Heart right ventricle (tissue), 16 donors: ENCODE results near the gene BCO2. TPM values are rescaled to one million over a fixed set of nuclear protein-coding genes. Genes with fewer than 3 reads are reported as not detected.
"Not testable (repeated sequence)": the region's sequence is repeated elsewhere in the genome, so short reads cannot be mapped to it uniquely, and the experiment has no call there.

Experiments
- ATAC-seq, 8 donors: fragments of 200-7000 bp; cut with Tn5 transposase; one replicate each; pipeline ENCODE4 v1.9.1; 2020; ENCODE audit warnings: mild to moderate bottlenecking in 8 of 8, moderate library complexity in 8 of 8, moderate number of reproducible peaks in 1 of 8
- DNase-seq, 2 donors: peaks; one replicate each; pipeline ENCODE4 v3.0.0-alpha.2; 2020
- H3K27ac ChIP-seq, 10 donors: fragments of 200-600 bp; sonication (generic) in 2 of 10; one replicate each; pipeline versions ENCODE4 v1.5.0 to v1.8.0; 2020 to 2022; ENCODE audit warnings: mild to moderate bottlenecking in 3 of 10
- H3K27me3 ChIP-seq, 7 donors: fragments of 200-600 bp; one replicate each; pipeline ENCODE4 v1.8.0; 2021 to 2022; ENCODE audit warnings: mild to moderate bottlenecking in 2 of 7
- H3K36me3 ChIP-seq, 9 donors: fragments of 200-600 bp; sonication (generic) in 1 of 9; one replicate each; pipeline versions ENCODE4 v1.5.0 to v1.8.0; 2020 to 2022; ENCODE audit warnings: mild to moderate bottlenecking in 2 of 9
- H3K4me1 ChIP-seq, 9 donors: fragments of 200-600 bp; sonication (generic) in 1 of 9; one replicate each; pipeline versions ENCODE4 v1.5.0 to v1.8.0; 2020 to 2022; ENCODE audit warnings: mild to moderate bottlenecking in 4 of 9
- H3K4me3 ChIP-seq, 10 donors: fragments of 200-600 bp; sonication (generic) in 2 of 10; one replicate each; pipeline versions ENCODE4 v1.5.0 to v1.8.0; 2020 to 2022; ENCODE audit warnings: mild to moderate bottlenecking in 7 of 10, moderate library complexity in 2 of 10
- H3K9me3 ChIP-seq, 11 donors: fragments of 200-600 bp in 10 of 11; sonication (generic) in 2 of 11; one replicate each; pipeline versions ENCODE4 v1.5.0 to v1.8.0; 2013 to 2022; ENCODE audit warnings: mild to moderate bottlenecking in 2 of 11, control low read depth in 1 of 11, moderate library complexity in 1 of 11
- WGBS, 2 donors: extraction: QIAGEN DNeasy Blood & Tissue Kit; methylation state at CpG; one replicate each; pipeline ENCODE4 v1.1.7; 2013; ENCODE audit warnings: inconsistent platforms in 1 of 2; 5-methylcytosine and 5-hydroxymethylcytosine counted together
- intact Hi-C, 10 donors: fragments of 100-400 bp; cut with DNase I; formaldehyde crosslinking; loops; one replicate each; pipeline versions ENCODE4 v1.11.1 to v1.14.2; 2022
- polyA plus RNA-seq, 2 donors: library from polyadenylated mRNA; stranded (reverse); fragments of 200-250 nt; gene quantifications; one replicate each; pipeline ENCODE4 v1.2.3, GENCODE V29; 2013
- total RNA-seq, 10 donors: library from RNA; stranded (reverse); fragmentation: NEBNext Ultra II Directional in 3 of 10; extraction: Animal tissue kit (Norgen Biotek cat#: 25700) in 3 of 10; gene quantifications; one replicate each; pipeline versions ENCODE4 v1.2.1 to v1.2.4, GENCODE V29; 2021 to 2023
- TF ChIP-seq, protein P1 (sequence below), 9 donors: fragments of 200-600 bp; sonication (generic) in 2 of 9; IDR thresholded peaks; one replicate each; pipeline versions ENCODE4 v1.5.0 to v1.8.0; 2021 to 2022; ENCODE audit warnings: antibody characterized with exemption in 9 of 9, mild to moderate bottlenecking in 5 of 9, moderate library complexity in 1 of 9
- donor health status: Arrhythmogenic right ventricular cardiomyopathy.
- donor health status: ischemic (EF 13 %, LVEDD 7.1; RV severe dilation, severe dysfunction).
- donor health status: healthy with polysubstance abuse.
- donor health status: DM: no; HTN: yes; CAD: no.
- donor health status: DM: no; HTN: no; CAD: no.
- donor health status: ischemic (EF 25% LVEDD 6.9; RV normal size, moderate dysfunction).
- donor health status: ischemic (EF 25% LVEDD 5.7; RV mildly dilated, moderate dysfunction).
- donor health status: healthy.
- donor health status: DM: yes; HTN: yes; CAD: no.
- donor health status: Ischemic cardiomyopathy.
- donor health status: ischemic (EF 35%, LVEDD 5.7; RV mildly dilated, moderate dysfunction).
- donor health status: nonischemic (EF 11% LVEDD 7.7; RV severe dilation, severe dysfunction).
- donor health status: DM: yes; HTN: yes; CAD: no.
- donor health status: PGD.
- donor health status: ischemic (EF 29% LVEDD 5.4; RV normal size, mild dysfunction).
- donor health status: nonischemic (EF 23%, LVEDD 6.1; RV moderate dilation, normal function).

BCO2 gene
- total and polyA plus RNA-seq, 12 donors = 39.3 to 137 (median 86.5) TPM

DNA sequence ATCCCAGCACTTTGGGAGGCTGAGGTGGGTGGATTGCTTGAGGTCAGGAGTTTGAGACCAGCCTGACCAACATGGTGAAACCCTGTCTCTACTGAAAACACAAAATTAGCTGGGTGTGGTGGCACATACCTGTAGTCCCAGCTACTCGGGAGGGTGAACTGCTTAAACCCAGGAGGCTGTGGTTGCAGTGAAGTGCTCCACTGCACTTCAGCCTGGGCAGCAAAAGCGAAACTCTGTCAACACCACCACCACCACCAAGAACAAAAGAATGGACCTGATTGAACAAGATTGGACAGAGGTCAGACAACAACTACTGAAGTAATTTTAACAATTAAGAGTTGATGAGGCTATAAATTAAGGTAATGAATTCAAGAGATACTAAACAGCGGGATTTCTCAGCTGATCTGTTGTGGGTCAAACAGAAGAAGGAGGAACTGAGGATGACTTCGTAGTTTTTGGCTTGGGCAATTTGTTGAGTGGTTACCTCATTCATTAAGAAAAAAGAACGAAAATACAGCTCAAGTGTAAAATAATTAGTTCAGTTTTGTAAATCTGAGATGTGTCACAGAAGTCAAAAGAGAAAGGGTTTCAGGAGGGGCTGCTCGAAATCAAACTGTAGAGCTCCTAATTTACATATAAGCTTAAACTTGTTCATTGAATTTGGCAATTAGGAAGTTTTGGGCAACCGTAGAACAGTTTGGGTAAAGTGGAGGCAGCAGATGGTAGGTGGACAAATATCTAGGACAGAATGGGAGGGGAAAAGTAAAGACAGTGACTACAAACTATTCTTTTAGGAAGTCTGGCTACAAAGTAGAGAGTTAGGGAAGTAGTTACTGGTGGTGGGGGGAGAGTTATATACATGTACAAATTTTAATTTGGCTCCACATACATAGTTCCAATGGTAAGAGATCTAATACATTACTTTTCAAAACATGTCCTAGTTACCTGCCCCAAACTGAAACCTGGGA, 15.9 kb upstream of the BCO2 start:
- peak overlapping the region in 3 of 10 donors; percentile 18 to 87 (median 43) for H3K27ac ChIP-seq
- no peaks in the 10 kb centered on the region for H3K36me3 ChIP-seq
- TF ChIP-seq, protein P1, sequence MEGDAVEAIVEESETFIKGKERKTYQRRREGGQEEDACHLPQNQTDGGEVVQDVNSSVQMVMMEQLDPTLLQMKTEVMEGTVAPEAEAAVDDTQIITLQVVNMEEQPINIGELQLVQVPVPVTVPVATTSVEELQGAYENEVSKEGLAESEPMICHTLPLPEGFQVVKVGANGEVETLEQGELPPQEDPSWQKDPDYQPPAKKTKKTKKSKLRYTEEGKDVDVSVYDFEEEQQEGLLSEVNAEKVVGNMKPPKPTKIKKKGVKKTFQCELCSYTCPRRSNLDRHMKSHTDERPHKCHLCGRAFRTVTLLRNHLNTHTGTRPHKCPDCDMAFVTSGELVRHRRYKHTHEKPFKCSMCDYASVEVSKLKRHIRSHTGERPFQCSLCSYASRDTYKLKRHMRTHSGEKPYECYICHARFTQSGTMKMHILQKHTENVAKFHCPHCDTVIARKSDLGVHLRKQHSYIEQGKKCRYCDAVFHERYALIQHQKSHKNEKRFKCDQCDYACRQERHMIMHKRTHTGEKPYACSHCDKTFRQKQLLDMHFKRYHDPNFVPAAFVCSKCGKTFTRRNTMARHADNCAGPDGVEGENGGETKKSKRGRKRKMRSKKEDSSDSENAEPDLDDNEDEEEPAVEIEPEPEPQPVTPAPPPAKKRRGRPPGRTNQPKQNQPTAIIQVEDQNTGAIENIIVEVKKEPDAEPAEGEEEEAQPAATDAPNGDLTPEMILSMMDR (IDR thresholded peaks at IDR 0.05) = no peak
- DNase-seq (no peak), ATAC-seq (peak in 1 of 8 donors; percentile 38)
- H3K9me3 ChIP-seq = no peaks in the 10 kb centered on the region
- peaks cover 0 to 47% (median 0%) of the 10 kb centered on the region in 9 donors for H3K4me1 ChIP-seq
- no peaks in the 10 kb centered on the region for H3K27me3 ChIP-seq
- H3K4me3 ChIP-seq = peak overlapping the region in 1 of 10 donors; percentile 34
- intact Hi-C loops = loop anchor here in 1 of 10 donors (5.0 kb wide), 1 partner anchor 42 kb away; no protein-coding TSS in a partner anchor
- 84 to 89% methylated on average over 7 of the region's 7 CpGs for WGBS, 2 donors

DNA sequence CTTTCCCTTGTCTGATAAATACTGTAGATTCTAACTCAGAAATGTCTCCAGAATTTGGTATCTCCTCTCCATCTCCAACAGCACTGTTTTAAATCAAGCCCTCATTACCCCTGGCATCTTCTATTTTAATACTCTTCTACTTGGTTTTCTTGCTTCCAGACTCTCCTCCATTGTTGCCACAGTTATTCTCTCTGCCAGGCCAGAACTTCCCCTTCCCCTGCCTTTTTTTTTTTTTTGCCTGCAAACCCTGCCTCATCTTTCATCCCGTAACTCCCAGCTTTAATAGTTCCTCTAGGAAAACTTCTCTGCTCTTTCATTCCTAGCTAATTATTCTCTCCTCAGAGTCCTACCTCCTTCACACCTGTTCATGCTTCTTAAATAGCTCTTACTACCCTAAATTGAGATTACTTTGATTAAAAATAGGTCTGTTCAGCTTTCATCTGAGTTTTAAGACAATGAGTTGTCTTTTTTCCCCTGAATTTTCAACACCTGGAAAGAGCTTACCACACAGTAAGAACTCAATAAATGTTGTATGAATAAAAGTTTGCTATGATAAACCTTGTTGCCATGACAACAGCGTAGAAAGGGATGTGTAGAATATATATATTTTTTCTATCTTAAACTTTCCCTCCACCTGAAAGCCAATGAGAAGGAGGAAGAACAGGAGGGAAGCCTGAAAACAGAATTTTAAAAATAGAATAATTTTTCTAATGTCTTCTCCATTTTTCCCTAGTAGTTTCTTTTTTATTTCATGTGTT, 15.0 kb upstream of the BCO2 start:
- H3K36me3 ChIP-seq = no peaks in the 10 kb centered on the region
- TF ChIP-seq, protein P1 (IDR thresholded peaks at IDR 0.05) = no peak
- intact Hi-C loops = no loop called here
- H3K4me1 ChIP-seq = peaks cover 0 to 56% (median 0%) of the 10 kb centered on the region in 9 donors
- peak overlapping the region in 2 of 10 donors; percentile 18 to 87 for H3K27ac ChIP-seq
- ATAC-seq (no peak), DNase-seq (no peak)
- H3K27me3 ChIP-seq = no peaks in the 10 kb centered on the region
- WGBS, 2 donors = 45 to 80% methylated on average over 2 of the region's 2 CpGs
- peak overlapping the region in 1 of 10 donors; percentile 34 for H3K4me3 ChIP-seq
- H3K9me3 ChIP-seq = no peaks in the 10 kb centered on the region

DNA sequence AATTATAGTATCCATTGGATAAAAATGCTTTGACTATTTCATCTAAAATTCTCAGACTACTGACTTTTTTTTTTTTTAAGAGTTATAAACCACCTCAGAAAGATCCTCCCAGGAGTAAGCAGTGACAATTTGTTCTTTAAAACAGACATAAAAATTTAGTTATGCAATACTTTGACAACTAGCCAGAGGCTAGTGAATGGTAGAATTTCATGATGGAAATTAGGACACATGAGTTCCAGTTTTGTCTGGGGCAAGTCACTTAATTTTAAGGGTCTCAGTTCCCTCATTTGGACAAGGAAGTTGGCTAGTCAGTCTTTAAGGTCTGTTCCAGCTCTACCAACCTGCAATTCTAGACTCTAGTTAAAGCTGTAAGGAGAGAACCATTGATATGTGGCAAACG, 14.3 kb upstream of the BCO2 start:
- intact Hi-C loops = no loop called here
- Histone ChIP-seq H3K4me1 (peaks cover 0 to 56% (median 0%) of the 10 kb centered on the region in 9 donors), H3K36me3 (no peaks in the 10 kb centered on the region), H3K9me3 (no peaks in the 10 kb centered on the region), H3K27ac (peak overlapping the region in 1 of 10 donors; percentile 87), H3K4me3 (no peak overlapping the region), H3K27me3 (no peaks in the 10 kb centered on the region)
- DNase-seq (no peak), ATAC-seq (peak in 2 of 8 donors; percentile 8 to 51)
- TF ChIP-seq, protein P1 (IDR thresholded peaks at IDR 0.05) = no peak
- 55 to 79% methylated on average over 1 of the region's 1 CpG for WGBS, 2 donors

DNA sequence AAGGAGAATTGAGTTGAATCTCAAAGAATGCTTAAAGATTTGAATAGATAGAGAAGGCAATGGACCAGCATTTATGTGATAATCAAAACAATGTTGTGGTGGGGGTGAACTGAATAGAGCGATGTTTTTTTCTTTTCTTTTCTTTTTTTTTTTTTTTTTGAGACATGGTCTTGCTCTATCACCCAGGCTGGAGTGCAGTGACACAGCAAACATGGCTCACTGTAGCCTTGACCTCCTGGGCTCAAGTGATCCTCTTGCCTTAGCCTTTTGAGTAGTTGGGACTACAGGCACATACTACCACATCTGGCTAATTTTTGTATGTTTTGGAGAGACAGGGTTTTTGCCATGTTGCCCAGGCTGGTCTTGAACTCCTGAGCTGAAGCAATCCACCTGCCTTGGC, 13.1 kb upstream of the BCO2 start:
- ATAC-seq, intact Hi-C loops, H3K9me3 ChIP-seq, H3K27me3 ChIP-seq, H3K27ac ChIP-seq, DNase-seq, H3K4me3 ChIP-seq, H3K36me3 ChIP-seq: not testable (repeated sequence)
- 88 to 95% methylated on average over 1 of the region's 1 CpG for WGBS, 2 donors
- peaks cover 0 to 50% (median 0%) of the 10 kb centered on the region in 9 donors for H3K4me1 ChIP-seq
